ENCODE results near the gene TNFRSF13B.

GRCh38 chr17:16913463-16913862, 58.5 kb downstream of the TNFRSF13B start:
- TF ChIP-seq POLR2AphosphoS5 (IDR thresholded peaks at IDR 0.05) (no peak), CTCF (IDR thresholded peaks at IDR 0.05) (no peak), POLR2A (IDR thresholded peaks at IDR 0.05; ENCODE audit: low read depth) (no peak), EP300 (IDR thresholded peaks at IDR 0.05) (no peak)

Data from esophagus muscularis mucosa (tissue), 4 donors.